GM18951 (cell line): ENCODE data around the gene MEF2D.

Source experiments
- POLR2A ChIP-seq: IDR thresholded peaks from 4 replicates; pipeline ENCODE4 v1.6.1; 2011; ENCODE audit warnings: mild to moderate bottlenecking; ENCODE audit not compliant: insufficient read length, insufficient read depth; ENCODE audit errors: extremely low read depth
- in situ Hi-C: fragments of 300-500 bp; cut with MboI; formaldehyde crosslinking; loops from one replicate; pipeline ENCODE4 v1.12.0; 2022; ENCODE audit warnings: low sequenced_read_pairs, mixed read lengths, inconsistent platforms; ENCODE audit not compliant: unreplicated experiment

The MEF2D gene

GRCh38 chr1:156532374-156532773 is 31.8 kb upstream of the MEF2D start:
- TF ChIP-seq POLR2A: no peak
- in situ Hi-C loops: no loop called here

GRCh38 chr1:156530006-156530405 is 29.4 kb upstream of the MEF2D start:
- in situ Hi-C loops: no loop called here
- TF ChIP-seq POLR2A: no peak

DNA sequence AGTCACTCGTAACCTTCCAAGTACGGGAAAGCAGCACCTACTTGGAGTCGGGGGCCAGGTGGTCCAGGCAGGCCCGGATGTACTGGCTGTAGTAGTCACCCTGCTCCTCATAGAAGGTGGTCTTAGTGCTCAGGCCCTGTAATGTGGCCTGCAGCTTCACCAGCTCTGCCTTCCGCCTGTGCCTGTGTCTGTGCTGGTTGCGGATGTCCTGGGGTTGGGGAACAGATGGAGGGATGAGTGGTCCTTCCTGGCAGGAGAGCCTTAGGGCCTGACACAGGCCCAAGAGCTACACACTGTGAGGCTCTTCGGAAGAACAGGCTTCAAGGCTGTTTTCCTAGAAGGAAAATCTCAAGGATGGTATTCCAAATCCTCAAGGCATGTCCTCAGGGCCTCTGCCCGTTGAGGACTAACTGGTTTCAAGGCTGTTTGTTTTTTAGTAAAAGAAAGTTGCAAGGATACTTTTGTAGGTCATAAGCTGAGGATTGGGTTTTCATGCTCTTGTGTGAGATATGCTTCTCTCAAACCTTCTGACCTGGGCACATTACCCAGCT is 28.4 kb upstream of the MEF2D start:
- in situ Hi-C loops: no loop called here
- TF ChIP-seq POLR2A: no peak

DNA sequence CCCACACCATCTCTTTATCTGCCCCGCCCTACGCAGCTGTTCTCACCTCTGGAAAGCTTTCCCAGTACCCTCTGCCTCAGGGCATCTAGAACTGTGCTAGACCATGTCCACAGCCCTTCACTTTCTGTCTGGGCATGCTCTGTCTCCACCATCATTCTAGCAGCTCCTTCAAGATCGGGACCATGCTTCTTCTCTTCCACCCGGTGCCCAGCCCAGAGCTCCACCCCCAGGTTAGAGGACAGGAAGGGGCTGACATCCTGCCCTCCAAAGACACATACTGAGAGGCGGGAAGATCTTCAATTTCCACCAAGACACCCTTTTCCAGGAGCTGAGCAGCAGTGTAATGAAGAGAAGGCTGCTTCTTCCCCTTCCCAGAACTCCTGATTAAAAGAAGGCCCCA is 27.7 kb upstream of the MEF2D start:
- in situ Hi-C loops: no loop called here

DNA sequence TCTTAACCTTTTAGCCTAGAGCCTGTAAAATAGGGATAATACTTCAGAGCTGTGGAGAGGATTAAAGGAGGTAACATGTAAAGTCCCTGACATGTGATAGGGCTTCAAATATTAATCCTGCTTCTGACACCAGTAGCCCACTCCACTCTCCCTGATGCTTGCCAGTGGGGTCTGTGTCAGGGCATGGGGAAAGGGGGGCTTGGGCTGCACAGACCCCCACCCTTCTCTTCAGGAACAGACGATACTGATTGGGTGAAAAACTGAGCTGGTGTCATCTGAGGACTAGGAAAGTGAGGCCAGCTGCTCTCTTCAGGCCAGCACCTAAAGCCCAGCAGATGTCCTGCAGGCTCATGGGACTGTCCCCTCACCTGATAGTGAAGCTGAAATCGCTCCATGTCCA is 27.0 kb upstream of the MEF2D start:
- in situ Hi-C loops: no loop called here
- no peak for TF ChIP-seq POLR2A

More for the DNA sequence above, 27.7 kb upstream of the MEF2D start:
- TF ChIP-seq POLR2A: no peak

DNA sequence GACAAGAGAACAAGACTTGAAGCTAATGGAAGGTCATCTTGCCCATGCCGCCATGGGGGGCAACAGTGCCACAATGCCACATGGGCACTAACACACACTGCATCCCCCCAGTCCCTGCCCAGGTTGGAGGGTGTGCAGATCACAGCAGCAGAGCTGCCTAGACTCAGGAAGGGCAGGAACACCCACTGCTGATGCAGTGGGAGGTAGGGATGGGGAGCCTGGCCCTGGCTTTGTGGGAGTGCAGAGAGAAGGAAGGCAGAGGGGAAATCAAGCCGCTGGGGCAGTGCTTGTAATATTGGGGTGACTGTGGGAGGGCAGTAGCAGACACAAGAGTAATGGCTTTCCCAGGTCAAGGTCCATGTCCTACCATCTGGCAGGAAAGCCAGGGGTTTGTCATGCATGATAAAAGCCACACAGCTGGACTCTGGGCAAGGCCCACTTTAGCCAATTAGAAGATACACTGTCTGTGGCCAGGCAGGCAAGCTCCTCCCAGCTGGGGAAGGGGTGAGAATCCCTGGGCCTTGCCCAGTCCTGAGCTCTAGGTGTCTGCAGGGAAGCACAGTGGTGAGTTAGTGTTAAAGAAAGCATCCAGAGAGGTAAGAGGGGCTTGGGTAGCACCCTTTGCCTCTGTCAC is 25.4 kb upstream of the MEF2D start:
- no peak for TF ChIP-seq POLR2A
- in situ Hi-C loops: no loop called here

DNA sequence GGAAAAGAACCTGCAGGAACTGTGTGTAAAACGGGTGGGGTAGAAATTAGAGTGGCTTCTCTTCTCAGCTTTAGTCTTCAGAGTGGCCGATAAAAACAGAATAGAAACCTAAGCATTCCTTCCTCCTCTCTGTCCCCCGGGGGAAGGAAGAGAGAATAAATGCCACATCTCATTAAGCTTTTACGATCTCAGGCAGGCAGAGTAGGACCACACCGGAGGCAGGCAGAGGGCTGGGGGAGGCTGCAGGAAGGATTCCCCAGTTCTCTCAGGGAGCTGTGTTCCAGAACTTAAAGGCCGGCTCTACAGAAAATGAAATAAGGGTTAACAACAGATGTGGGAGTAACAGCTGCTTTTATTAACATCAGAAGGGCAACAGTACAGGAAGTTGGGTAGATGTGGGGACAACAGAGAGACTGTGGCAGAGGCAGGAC is 24.5 kb upstream of the MEF2D start:
- TF ChIP-seq POLR2A: no peak
- in situ Hi-C loops: no loop called here

DNA sequence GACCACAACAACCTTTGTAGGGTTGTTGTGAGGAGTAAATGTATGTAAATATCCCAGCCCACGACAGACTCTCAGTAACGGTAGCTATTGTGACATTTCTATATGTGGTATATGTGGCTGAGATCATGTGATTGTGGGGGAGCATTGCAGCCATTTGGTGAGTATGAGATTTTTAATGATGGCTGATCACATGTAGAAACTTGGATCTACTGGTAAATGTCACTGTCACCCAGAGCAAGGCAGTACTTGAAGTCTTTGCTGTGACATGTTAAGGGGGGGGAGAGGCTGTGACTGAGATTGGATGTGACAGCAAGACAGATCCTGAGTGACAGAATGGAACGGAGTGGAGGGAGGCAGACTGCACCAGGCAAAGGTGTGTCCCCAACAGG is 23.9 kb upstream of the MEF2D start:
- TF ChIP-seq POLR2A: no peak
- in situ Hi-C loops: no loop called here

DNA sequence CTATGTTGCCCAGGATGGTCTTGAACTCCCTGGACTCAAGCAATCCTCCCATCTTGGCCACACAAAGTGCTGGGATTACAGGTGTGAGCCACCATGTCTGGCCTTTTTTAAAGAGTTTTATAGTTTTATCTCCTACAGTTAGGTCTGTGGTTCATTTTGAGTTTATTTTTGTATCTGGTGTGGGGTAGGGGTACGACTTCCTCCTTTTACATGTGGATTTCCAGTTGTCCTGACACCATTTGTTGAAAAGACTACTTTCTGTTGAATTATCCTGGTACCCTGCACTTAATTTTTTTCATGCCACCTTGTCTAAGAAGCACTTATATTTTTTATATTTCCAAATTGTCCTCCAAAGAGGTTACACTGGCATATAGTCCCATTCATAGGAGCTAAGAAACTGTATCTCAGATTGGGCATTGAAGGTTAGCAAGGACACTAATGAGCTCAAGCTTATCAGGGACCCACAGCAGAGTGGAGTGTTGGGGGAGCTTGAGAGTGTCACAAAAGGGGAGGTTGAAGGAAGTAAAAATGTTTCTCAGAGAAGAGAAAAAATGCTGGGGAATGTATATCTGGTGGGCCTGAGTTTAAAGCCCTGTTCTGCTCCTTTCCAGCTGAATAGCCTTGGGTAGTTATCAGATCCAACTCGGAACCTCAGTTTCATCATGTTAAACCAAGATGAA is 23.4 kb upstream of the MEF2D start:
- in situ Hi-C loops: no loop called here
- no peak for TF ChIP-seq POLR2A

DNA sequence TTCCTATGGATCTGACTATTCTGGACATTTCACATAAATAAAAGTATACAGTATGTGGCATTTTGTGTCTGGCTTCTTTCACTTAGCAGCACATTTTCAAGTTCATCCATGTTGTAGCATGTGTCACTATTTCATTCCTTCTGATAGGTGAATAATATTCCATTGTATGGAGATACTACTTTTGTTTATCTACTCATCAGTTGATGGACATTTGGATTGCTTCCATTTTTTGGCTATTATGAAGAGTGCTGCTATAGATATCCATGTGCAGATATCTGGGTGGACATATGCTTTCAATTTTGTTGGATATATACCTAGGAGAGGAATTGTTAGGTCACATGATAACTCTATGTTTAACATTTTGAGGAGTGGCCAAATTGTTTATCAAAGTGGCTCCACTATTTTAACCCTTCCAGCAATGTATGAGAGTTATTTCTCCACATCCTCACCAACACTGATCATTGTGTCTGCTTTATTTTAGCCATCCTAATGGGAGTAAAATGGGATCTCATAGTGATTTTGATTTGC is 21.9 kb upstream of the MEF2D start:
- in situ Hi-C loops: no loop called here
- TF ChIP-seq POLR2A: no peak

DNA sequence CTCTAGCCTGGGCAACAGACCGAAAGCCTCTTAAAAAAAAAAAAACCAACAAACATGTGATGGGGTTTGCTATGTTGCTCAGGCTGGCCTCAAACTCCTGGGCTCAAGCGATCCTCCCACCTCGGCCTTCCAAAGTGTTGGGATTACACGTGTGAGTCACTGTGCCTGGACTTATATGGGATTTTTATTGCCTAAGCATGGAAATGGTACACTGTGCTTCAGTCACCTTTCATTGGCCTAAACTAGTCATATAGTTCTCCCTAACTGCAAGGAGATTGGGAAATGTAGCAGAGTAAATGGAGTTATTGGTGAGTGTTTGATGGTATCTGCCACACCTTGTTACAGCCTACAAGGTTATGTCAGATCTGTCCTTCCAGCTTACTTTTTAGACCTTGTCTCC is 17.2 kb upstream of the MEF2D start:
- in situ Hi-C loops: no loop called here
- no peak for TF ChIP-seq POLR2A

DNA sequence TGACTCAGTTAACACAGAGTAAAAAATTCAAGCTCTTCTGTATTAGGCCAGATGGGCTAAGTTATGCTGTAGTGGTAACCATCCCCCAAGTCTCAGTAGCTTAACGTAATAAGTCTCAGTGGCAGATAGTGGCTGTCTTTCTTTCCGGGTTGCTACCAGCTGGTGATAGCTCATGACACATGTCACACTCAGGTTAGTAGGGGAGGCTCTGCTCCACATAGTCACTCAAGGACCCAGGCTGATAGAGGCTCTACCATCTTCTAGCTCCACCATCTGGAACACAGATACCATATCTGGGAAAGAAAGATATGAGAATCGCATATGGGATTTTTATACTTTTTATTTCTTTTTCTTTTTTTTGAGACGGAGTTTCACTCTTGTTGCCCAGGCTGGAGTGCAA is 16.2 kb upstream of the MEF2D start:
- no peak for TF ChIP-seq POLR2A
- in situ Hi-C loops: no loop called here

DNA sequence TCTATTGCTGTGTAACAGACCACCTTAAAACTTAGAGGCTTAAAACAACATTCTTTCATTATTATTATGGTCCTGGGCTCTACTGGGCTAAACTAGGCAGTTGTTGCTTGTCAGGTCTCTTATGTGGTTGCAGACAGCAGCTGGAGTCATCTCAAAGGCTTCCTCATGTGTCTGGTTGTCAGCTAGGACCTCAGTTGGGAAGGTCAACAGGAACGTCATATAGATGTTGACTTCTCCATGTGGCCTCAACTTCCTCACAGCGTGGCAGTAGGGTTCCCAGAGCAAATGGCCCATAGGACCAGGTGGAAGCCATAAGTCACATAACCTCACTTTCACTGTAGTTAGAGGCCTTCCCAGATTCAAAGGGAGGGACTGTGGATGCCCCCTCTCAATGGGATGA is 15.4 kb upstream of the MEF2D start:
- TF ChIP-seq POLR2A: no peak

DNA sequence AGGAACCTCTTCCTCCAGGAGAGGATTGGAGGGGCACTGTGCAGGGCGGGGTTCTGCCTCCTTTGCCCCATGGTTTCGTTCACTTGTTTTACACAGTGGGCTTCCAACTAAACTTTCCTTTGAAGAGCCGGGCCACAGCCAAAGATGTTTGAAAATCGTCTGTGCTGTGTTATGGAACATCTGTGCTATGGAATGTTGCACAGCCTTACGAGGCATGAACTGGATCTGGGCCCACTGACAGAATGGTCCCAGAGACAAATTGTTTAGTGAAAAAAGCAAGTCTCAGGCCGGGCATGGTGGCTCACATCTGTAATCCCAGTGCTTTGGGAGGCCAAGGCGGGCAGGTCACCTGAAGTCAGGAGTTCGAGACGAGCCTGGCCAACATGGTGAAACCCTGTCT is 12.6 kb upstream of the MEF2D start:
- in situ Hi-C loops: no loop called here
- no peak for TF ChIP-seq POLR2A

More for the DNA sequence above, 15.4 kb upstream of the MEF2D start:
- in situ Hi-C loops: no loop called here
